ENCODE data around the gene SRRM3.

DNA sequence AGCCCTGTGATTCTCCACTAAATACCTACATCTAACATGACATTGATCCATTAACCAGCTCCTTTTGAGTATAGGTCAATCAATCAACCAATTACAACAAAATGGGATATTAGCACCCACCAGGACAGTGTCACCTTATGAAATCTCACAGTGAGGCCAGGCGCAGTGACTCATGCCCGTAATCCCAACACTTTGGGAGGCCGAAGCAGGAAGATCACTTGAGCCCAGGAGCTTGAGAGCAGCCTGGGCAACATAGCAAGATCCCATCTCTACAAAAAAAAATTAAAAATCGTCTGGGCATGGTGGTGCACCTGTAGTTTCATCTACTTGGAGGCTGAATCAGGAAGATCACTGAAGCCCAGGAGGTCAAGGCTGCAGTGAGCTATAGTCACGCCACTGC, 28.5 kb downstream of the SRRM3 start:
- no peak for TF ChIP-seq EZH2phosphoT487 (IDR thresholded peaks at IDR 0.05; ENCODE audit: borderline replicate concordance, low read length)
- TF ChIP-seq, protein P1, sequence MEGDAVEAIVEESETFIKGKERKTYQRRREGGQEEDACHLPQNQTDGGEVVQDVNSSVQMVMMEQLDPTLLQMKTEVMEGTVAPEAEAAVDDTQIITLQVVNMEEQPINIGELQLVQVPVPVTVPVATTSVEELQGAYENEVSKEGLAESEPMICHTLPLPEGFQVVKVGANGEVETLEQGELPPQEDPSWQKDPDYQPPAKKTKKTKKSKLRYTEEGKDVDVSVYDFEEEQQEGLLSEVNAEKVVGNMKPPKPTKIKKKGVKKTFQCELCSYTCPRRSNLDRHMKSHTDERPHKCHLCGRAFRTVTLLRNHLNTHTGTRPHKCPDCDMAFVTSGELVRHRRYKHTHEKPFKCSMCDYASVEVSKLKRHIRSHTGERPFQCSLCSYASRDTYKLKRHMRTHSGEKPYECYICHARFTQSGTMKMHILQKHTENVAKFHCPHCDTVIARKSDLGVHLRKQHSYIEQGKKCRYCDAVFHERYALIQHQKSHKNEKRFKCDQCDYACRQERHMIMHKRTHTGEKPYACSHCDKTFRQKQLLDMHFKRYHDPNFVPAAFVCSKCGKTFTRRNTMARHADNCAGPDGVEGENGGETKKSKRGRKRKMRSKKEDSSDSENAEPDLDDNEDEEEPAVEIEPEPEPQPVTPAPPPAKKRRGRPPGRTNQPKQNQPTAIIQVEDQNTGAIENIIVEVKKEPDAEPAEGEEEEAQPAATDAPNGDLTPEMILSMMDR (IDR thresholded peaks at IDR 0.05; ENCODE audit: low read depth, low read length, poor library complexity, severe bottlenecking), result no peak
